Natural killer cell (primary cell): ENCODE results near the gene HAUS3. TPM values are rescaled to one million over a fixed set of nuclear protein-coding genes. Genes with fewer than 3 reads are reported as not detected.

Source experiments
- ATAC-seq, 3 donors: fragments of 150-1000 bp in 2 of 3; fragments of 200-7000 bp in 1 of 3; cut with Tn5 transposase; 1 replicate in 1 of 3; 2 replicates in 2 of 3; pipeline ENCODE4 v1.10.0; 2021; ENCODE audit warnings: mild to moderate bottlenecking in 2 of 3, moderate library complexity in 2 of 3
- DNase-seq, 2 donors: peaks; one replicate each; pipeline versions ENCODE4 v3.0.0 to v3.0.0-alpha.2; 2013 to 2021; ENCODE audit warnings: mixed read lengths in 1 of 2
- H3K27ac ChIP-seq: one replicate; pipeline ENCODE4 v1.5.1; 2013; ENCODE audit warnings: mild to moderate bottlenecking, low read length
- H3K27me3 ChIP-seq: one replicate; pipeline ENCODE4 v1.6.1; 2013; ENCODE audit warnings: low read length; ENCODE audit not compliant: control insufficient read depth, insufficient read depth
- H3K36me3 ChIP-seq: one replicate; pipeline ENCODE4 v1.6.1; 2013; ENCODE audit warnings: low read length; ENCODE audit not compliant: control insufficient read depth, insufficient read depth
- H3K4me1 ChIP-seq: one replicate; pipeline ENCODE4 v1.6.1; 2013; ENCODE audit warnings: low read length; ENCODE audit not compliant: control insufficient read depth, insufficient read depth
- H3K4me3 ChIP-seq: one replicate; pipeline ENCODE4 v1.5.1; 2013; ENCODE audit warnings: low read length
- H3K9me3 ChIP-seq: one replicate; pipeline ENCODE4 v1.6.1; 2013; ENCODE audit warnings: low read length; ENCODE audit not compliant: control insufficient read depth, insufficient read depth
- H3K27ac Mint-ChIP-seq, 2 donors: one replicate each; pipeline ENCODE4 v1.8.0; 2022; ENCODE audit warnings: mild to moderate bottlenecking in 2 of 2, mixed read lengths in 2 of 2, moderate library complexity in 1 of 2
- H3K27me3 Mint-ChIP-seq, 2 donors: one replicate each; pipeline ENCODE4 v1.8.0; 2022; ENCODE audit warnings: low read depth in 2 of 2, mixed read lengths in 2 of 2
- H3K36me3 Mint-ChIP-seq: one replicate; pipeline ENCODE4 v1.8.0; 2022; ENCODE audit warnings: mixed read lengths
- H3K4me1 Mint-ChIP-seq, 2 donors: one replicate each; pipeline ENCODE4 v1.8.0; 2022; ENCODE audit warnings: mixed read lengths in 2 of 2
- H3K4me3 Mint-ChIP-seq: one replicate; pipeline ENCODE4 v1.8.0; 2022; ENCODE audit warnings: mild to moderate bottlenecking, moderate library complexity, mixed read lengths
- H3K9me3 Mint-ChIP-seq, 2 donors: one replicate each; pipeline ENCODE4 v1.8.0; 2022; ENCODE audit warnings: mixed read lengths in 2 of 2
- CTCF ChIP-seq: fragments of 200-600 bp; IDR thresholded peaks from one replicate; pipeline ENCODE4 v1.8.0; 2022; ENCODE audit warnings: antibody characterized with exemption
- whole genome bisulfite sequencing: methylation state at CpG from one replicate; pipeline ENCODE4 v1.1.7; 2013; ENCODE audit warnings: missing lambda C conversion rate; ENCODE audit not compliant: insufficient coverage; 5-methylcytosine and 5-hydroxymethylcytosine counted together
- intact Hi-C: fragments of 100-400 bp; cut with micrococcal nuclease; formaldehyde crosslinking; loops from one replicate; pipeline ENCODE4 v1.14.2; 2022
- total RNA-seq, 4 donors: library from RNA; stranded (reverse); fragments of 120-200 nt in 1 of 4; gene quantifications; one replicate each; pipeline versions ENCODE4 v1.2.3 to v1.2.4, GENCODE V29; 2013 to 2022

Gene HAUS3
- total RNA-seq, 3 donors from 2014 or later (not counting 1 experiment from before 2014, with no cell fraction given) = 38.0 to 50.3 (median 49.4) TPM

- peak in 1 of 2 donors; percentile 14 for DNase-seq
- intact Hi-C loops = no loop called here
Observed at GRCh38 chr4:2247128-2248043, 5.5 kb upstream of the HAUS3 start.

GRCh38 chr4:2246384-2247127 is 4.6 kb upstream of the HAUS3 start:
- 94% methylated on average over 19 of the region's 19 CpGs for WGBS
- Mint-ChIP-seq H3K9me3 (no peaks in the 10 kb centered on the region), H3K36me3 (no peaks in the 10 kb centered on the region), H3K4me1 (peaks cover 7 to 25% of the 10 kb centered on the region in 2 donors), H3K27me3 (no peaks in the 10 kb centered on the region), H3K27ac (peak overlapping the region in 1 of 2 donors; percentile 40), H3K4me3 (no peak overlapping the region)
- no peak for TF ChIP-seq CTCF
- Histone ChIP-seq H3K4me1 (peaks cover 16% of the 10 kb centered on the region), H3K36me3 (peaks cover 21% of the 10 kb centered on the region), H3K4me3 (no peak overlapping the region), H3K9me3 (no peaks in the 10 kb centered on the region), H3K27me3 (no peaks in the 10 kb centered on the region), H3K27ac (no peak overlapping the region)
- ATAC-seq = no peak
- no peak for DNase-seq
- intact Hi-C loops = no loop called here

More at GRCh38 chr4:2247128-2248043, 5.5 kb upstream of the HAUS3 start:
- peak in 1 of 3 donors; percentile 4 for ATAC-seq
- Mint-ChIP-seq H3K4me1 (peaks cover 7 to 18% of the 10 kb centered on the region in 2 donors), H3K9me3 (no peaks in the 10 kb centered on the region), H3K36me3 (no peaks in the 10 kb centered on the region), H3K4me3 (no peak overlapping the region), H3K27me3 (no peaks in the 10 kb centered on the region), H3K27ac (no peak overlapping the region)
- peaks cover 13% of the 10 kb centered on the region for H3K4me1 ChIP-seq
- H3K36me3 ChIP-seq = peaks cover 26% of the 10 kb centered on the region
- H3K4me3 ChIP-seq = no peak overlapping the region
- H3K27me3 ChIP-seq = no peaks in the 10 kb centered on the region
- WGBS = 93% methylated on average over 41 of the region's 42 CpGs
- no peaks in the 10 kb centered on the region for H3K9me3 ChIP-seq
- no peak for TF ChIP-seq CTCF
- no peak overlapping the region for H3K27ac ChIP-seq

GRCh38 chr4:2245787-2246275 is 3.9 kb upstream of the HAUS3 start:
- TF ChIP-seq CTCF = no peak
- DNase-seq = no peak
- 96% methylated on average over 7 of the region's 7 CpGs for WGBS
- Histone ChIP-seq H3K27ac (no peak overlapping the region), H3K9me3 (no peaks in the 10 kb centered on the region), H3K36me3 (peaks cover 15% of the 10 kb centered on the region), H3K27me3 (no peaks in the 10 kb centered on the region), H3K4me3 (no peak overlapping the region), H3K4me1 (peaks cover 21% of the 10 kb centered on the region)
- ATAC-seq = no peak
- H3K27ac Mint-ChIP-seq = peak overlapping the region in 1 of 2 donors; percentile 8
- no peaks in the 10 kb centered on the region for H3K36me3 Mint-ChIP-seq
- no peaks in the 10 kb centered on the region for H3K9me3 Mint-ChIP-seq
- no peak overlapping the region for H3K4me3 Mint-ChIP-seq
- H3K4me1 Mint-ChIP-seq = peaks cover 13 to 32% of the 10 kb centered on the region in 2 donors
- intact Hi-C loops = no loop called here
- H3K27me3 Mint-ChIP-seq = no peaks in the 10 kb centered on the region
